NCI-H187 treated with DMSO at 0.1 percent for 48 hours (cell line): Measurements from ENCODE around the gene AHR.

Experiments used
- DNase-seq: peaks from one replicate; lab custom pipeline; 2025; lab: John Stamatoyannopoulos, UW

Gene AHR

DNA sequence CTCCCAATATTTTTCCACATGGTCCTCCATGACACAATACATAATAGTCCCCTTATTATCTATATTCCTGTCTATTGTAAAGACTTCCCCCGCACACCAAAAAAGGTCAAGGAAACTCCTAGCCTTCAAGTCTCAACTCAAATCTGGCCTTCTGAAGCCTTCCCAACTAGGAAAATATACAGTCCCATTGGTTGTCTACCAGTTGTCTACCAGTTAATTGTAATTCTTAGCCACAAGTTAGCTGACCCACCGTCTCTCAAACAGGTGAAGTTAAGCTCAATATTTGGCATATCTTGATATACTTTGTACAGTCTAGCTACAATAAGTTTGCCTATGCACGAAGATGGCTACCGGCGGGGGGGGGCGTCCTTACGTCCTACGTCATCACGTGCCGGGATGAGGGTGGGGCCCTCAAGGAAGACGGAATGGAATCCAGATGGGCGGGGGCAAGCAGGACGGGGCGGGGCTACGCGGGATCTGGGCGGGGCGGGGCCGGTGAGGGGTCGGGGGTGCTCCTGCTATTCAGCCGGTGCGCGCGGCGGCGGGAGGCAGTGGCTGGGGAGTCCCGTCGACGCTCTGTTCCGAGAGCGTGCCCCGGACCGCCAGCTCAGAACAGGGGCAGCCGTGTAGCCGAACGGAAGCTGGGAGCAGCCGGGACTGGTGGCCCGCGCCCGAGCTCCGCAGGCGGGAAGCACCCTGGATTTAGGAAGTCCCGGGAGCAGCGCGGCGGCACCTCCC, at the start of gene AHR:
Gene AHR, plus strand, starts transcription at position 551 of the 738 bp plus-strand sequence. CDS start 613 bp downstream, outside the sequence.
- no peak for DNase-seq

DNA sequence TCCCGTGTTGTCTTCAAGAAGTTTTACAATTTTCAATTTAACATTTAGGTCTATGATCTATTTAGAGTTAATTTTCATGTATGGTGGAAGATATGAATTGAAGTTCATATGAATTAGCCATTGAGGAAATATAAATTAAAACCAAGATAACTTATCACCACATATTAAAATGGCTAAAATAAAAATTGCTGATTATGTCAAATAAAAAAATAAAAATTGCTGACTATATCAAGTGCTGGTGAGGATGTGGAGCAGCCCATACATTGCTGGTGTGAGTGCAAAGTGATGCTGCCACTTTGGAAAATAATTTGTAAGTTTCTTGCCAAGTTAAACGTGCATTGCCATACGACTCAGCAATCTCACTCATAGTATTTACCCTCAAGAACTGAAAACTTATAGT, 44.6 kb upstream of the AHR start:
- DNase-seq = no peak

DNA sequence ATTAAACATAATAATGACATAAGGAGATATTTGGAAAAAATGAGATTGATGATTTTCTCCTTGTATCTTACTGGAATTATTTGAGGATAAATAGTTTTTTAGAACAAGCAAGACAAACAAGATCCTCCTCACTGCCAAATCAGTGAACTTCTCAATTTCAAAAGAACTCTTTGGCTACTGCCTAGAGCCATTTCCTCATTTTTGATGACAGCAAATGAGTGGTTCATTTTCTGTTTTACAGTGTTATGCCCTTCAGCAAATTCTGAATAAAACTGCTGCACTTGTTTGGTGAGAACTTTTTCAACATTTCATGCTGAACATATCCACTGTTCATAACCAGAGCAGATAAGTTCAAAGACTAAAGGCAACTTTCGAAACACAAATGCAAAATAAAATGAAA, 42.5 kb upstream of the AHR start:
- DNase-seq = no peak

GRCh38 chr7:17256375-17256774, 42.1 kb upstream of the AHR start:
- no peak for DNase-seq

- no peak for DNase-seq
These were observed 31.9 kb upstream of the AHR start for GRCh38 chr7:17266565-17266964.

- no peak for DNase-seq
These were observed 28.9 kb upstream of the AHR start for GRCh38 chr7:17269341-17270221.

- DNase-seq = no peak
These were observed 23.8 kb upstream of the AHR start for GRCh38 chr7:17274551-17275245.

DNA sequence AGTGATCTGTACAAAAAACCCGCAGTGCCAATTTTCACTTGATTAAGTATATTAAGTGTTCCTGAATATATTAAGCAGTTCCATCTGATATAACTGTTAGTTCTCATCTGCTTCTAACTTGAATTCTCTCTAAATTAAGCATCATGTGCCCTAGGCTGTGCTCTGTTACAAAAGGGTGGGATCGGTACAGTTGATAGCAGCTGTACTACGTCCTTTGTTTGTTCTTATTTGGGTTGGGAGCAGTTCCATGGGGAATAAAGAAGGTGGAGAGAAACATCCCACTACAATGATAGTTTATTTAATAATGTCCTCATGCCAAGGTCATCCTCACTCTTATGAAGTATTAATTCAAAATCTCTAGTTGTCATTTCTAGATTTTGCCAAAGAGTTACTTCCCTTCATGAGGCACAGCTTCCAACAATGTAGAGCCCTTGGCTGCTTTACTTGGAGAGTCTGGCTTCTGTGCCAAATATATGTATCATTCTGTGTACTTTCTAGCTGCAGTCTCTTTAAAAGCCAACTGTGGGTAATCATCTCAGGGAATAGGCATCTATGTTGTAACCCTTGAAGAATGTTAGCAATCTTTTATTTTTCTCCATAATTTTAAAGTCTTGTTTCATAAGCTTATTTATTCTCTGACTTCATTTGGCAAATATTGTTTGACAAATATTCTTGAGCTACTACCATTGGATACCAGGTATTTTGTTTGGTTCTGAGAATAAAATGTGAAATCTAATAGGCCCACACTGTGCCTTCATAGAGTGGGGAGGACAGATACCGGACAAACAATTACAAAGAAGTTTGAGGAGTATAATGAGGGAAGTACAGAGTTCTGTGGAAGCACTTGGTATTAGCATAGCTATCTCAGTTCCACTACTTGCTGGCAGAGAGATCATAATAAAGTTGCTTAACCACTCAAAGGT, 22.4 kb upstream of the AHR start:
- no peak for DNase-seq

DNA sequence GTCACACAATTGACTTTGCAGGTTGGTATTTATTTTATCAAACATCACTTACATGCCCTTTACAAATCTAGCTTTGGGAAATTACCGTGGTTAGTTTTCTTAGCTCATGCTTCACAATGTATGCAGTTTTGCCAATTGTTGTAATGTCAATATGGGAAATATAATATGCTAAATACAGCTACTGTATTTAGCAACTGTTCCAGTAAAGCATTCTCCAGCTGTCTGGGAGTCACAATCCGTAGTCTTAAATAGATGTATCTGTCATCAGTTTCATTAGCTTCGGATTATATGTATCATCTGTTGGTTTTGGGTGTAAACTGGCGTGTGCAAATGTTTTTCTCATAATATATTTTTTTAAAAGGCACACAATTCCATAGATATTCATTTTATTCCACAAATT, 19.4 kb upstream of the AHR start:
- no peak for DNase-seq

DNA sequence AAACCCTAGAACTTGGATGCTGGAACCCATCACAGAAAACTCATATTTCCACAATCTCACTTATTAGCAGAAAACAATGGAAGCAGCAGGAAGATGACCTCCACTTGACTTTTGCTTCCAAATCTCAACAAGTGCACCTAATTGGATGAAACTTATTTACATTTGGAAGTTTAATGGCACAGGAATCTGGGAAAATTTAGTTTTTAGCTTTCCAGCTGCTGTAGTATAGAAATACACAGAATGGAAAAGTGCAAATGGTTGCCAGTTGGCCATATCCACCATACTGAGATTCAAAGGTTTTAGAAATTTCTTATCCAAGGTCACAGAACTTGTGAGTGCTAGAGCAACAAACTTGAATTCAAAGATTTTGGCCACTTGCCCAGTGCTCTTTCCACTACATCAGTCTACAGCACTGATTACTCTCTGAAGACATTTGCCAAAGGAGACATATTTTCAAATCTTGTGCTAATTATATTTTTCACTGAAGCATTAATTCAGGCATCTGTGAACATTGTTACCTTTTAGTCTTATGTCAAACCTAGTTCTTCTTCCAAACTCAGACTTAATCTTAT, 9.3 kb upstream of the AHR start:
- no peak for DNase-seq

DNA sequence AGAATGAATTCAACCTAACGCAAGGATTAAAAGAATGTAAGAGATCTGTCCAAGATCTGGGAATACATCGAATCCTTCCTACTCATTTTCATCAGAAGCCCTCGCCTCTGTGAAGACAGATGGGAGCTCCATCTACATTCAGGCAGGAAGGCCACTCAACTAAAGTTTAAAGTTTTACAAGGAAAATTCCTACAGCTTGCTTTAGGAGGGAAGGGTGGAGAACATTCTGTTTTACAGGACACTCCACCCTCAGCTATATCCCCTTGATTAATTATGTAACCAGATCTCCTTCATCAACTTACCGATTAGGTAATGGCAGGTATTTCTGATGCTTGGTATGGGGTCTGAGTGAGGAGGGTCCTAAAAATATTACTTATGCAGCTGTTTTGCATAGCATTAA, 5.6 kb upstream of the AHR start:
- no peak for DNase-seq

GRCh38 chr7:17293481-17293880, 5.0 kb upstream of the AHR start:
- DNase-seq = no peak

DNA sequence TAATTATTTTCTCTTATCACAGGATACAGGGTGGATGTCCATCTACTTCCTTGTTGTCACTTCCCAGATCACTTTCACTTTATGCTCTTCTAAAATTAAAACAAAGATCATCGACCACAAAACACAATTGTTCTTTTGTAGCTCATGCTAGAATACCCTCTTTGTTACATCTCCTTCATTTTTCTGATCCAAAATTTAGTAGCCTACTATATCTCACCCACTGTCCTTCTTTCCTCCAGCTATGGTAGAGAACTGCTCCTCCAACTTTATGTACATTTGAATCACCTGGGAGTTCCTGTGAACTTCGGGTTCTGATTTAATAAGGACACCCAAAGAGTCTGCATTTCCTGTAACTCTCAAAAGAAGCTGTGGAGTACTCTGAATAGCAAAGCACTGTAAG, 1.2 kb upstream of the AHR start:
- DNase-seq = no peak

- no peak for DNase-seq
These were observed 509 bp downstream of the AHR start for GRCh38 chr7:17298840-17299482.

DNA sequence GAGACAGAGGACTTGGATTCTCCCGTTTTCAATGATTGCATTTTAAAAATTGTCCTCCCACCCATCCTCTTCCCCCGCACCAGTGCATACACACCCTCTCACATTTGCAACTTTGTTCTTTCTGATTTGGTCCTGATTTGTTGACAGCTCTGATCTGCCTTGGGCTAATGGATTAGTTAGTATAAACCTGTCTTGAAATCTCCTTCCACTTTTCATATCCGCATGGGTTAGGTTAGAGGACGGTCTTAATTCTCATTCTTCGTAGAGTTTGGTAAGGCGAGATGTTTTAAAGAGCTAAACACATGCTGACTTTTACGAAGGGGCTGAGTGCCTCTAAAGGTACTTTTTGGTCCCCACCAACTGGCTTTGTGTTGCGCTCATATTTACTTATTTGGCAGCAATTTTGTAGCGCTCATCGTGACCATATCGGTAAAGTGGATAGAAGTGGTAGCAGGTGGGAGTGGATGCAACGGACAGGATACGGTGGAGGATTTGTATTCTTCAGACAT, 1.1 kb downstream of the AHR start:
- DNase-seq = no peak

GRCh38 chr7:17300012-17300411, 1.6 kb downstream of the AHR start:
- no peak for DNase-seq

DNA sequence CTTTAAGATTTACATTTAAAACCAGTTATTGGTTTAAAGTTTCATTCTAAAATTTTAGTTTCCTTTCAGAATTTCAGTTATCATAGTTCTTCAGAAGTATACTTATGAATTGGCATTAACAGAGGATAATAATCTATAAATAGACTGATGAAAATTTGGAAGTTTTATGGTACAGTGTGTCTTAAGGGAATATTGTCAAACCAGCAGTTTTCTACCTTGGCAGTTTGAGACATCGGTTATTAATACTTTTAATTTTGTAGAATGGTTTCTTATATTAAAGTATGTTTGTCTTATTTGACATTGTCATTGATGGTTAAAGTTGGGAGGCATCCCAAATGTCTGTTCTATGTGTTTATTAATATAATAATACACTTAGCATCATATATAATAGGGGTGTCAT, 2.0 kb downstream of the AHR start:
- no peak for DNase-seq

- no peak for DNase-seq
These were observed 3.3 kb downstream of the AHR start for GRCh38 chr7:17301471-17302456.

DNA sequence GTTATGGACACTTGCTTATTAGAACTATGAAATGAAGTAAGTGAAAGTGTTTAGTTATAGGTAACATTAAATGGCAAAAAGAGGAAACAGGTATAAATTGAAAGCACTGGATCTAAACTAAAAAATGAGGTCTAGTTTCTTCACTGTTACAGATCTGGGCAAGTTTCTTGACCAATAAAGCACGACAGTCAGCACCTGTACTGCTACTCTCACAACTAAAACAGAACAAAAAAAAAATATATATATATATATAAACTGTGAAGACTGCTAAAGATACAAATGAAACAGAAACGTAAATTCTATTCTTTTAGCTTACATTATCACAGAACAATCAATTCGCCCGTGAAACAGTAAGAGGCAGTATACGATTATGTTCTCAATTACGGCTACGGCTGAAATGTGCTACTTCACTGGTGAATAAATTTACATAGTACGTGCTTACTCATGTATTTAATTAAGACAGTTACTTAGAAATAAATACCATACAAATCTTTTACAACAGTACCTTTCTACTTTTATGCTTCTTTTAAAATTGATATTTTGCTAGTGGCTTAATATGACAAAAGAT, 4.2 kb downstream of the AHR start:
- no peak for DNase-seq
